Panc1 (cell line): ENCODE measurements around the gene SGPL1. TPM values are rescaled to one million over a fixed set of nuclear protein-coding genes. Genes with fewer than 3 reads are reported as not detected.
A peak's percentile ranks its signal among the peaks of the same experiment; 100 is the strongest.

Experiments used
- ATAC-seq: fragments of 200-7000 bp; cut with Tn5 transposase; 2 replicates; pipeline ENCODE4 v1.9.1; 2020; ENCODE audit warnings: mild to moderate bottlenecking, moderate library complexity
- BruUV-seq: library from RNA; stranded (reverse); fragments of 400-500 nt; replicated peaks from 2 replicates; lab custom pipeline; 2021; lab: Mats Ljungman, UMichigan
- CTCF ChIA-PET: fragments of 300-600 bp; sonication (Branson Sonifier 250); formaldehyde crosslinking; loops from one replicate; lab custom pipeline; 2022; ENCODE audit warnings: antibody characterized with exemption; lab: Charles Lee
- POLR2A ChIA-PET: fragments of 300-600 bp; sonication (Branson Sonifier 250); formaldehyde crosslinking; loops from one replicate; lab custom pipeline; 2022; ENCODE audit warnings: antibody characterized with exemption; lab: Charles Lee
- DNase-seq: peaks from one replicate; pipeline ENCODE4 v3.0.0-alpha.2; 2010; ENCODE audit warnings: low read depth, low spot score
- H3K27ac ChIP-seq: 2 replicates; pipeline ENCODE4 v1.5.1; 2011; ENCODE audit warnings: mild to moderate bottlenecking, low read length, inconsistent platforms
- H3K27me3 ChIP-seq: fragments of 200-500 bp; sonication (Bioruptor generic); 2 replicates; pipeline ENCODE4 v1.6.0; 2014; ENCODE audit warnings: low read length, inconsistent platforms; ENCODE audit not compliant: control insufficient read depth, insufficient read depth
- H3K36me3 ChIP-seq: fragments of 200-500 bp; sonication (Bioruptor generic); 2 replicates; pipeline ENCODE4 v1.5.1; 2014; ENCODE audit warnings: inconsistent platforms, mild to moderate bottlenecking, low read length, moderate library complexity; ENCODE audit not compliant: control insufficient read depth, insufficient read depth
- H3K4me1 ChIP-seq: 2 replicates; pipeline ENCODE4 v1.5.1; 2011; ENCODE audit warnings: inconsistent platforms, mild to moderate bottlenecking, low read length, moderate library complexity; ENCODE audit not compliant: control insufficient read depth, insufficient read depth
- H3K4me3 ChIP-seq, 2 experiments: 2 replicates each; pipeline ENCODE4 v1.5.1; 2011 to 2012; ENCODE audit warnings: low read depth in 2 of 2, low read length in 2 of 2, mild to moderate bottlenecking in 2 of 2, inconsistent platforms in 1 of 2, moderate library complexity in 1 of 2
- H3K9me3 ChIP-seq: fragments of 200-500 bp; sonication (Bioruptor generic); 2 replicates; pipeline ENCODE4 v1.5.1; 2014; ENCODE audit warnings: low read depth, mild to moderate bottlenecking, inconsistent platforms, low read length, moderate library complexity; ENCODE audit not compliant: control insufficient read depth, insufficient read depth
- POLR2AphosphoS5 ChIP-seq: IDR thresholded peaks from 2 replicates; pipeline ENCODE4 v1.6.1; 2012; ENCODE audit warnings: mild to moderate bottlenecking, low read depth, low read length, moderate library complexity
- SIN3A ChIP-seq: IDR thresholded peaks from 2 replicates; pipeline ENCODE4 v1.6.1; 2012; ENCODE audit warnings: low read depth, mild to moderate bottlenecking, low read length, moderate library complexity, borderline replicate concordance; ENCODE audit not compliant: insufficient read depth
- TCF7L2 ChIP-seq: IDR thresholded peaks from 2 replicates; pipeline ENCODE4 v1.6.1; 2011; ENCODE audit warnings: mild to moderate bottlenecking, low read depth, low read length, inconsistent platforms
- in situ Hi-C: cut with HindIII; loops from 2 replicates; pipeline ENCODE4 v1.10.0; 2016; ENCODE audit warnings: low sequenced_read_pairs, low pct_unique_long_range_greater_than_20kb
- intact Hi-C: fragments of 100-400 bp; cut with micrococcal nuclease; formaldehyde crosslinking; loops from one replicate; pipeline ENCODE4 v1.10.0; 2022; ENCODE audit not compliant: unreplicated experiment
- total RNA-seq: library from RNA; stranded (reverse); gene quantifications from one replicate; pipeline ENCODE4 v1.2.1, GENCODE V29; 2021; ENCODE audit not compliant: unreplicated experiment
- TF ChIP-seq, protein P1 (sequence below): fragments of 450-650 bp; IDR thresholded peaks from 2 replicates; pipeline ENCODE4 v1.5.1; 2017; ENCODE audit warnings: mild to moderate bottlenecking
- TF ChIP-seq, protein P2 (sequence below), 2 experiments: IDR thresholded peaks; 2 replicates each; pipeline ENCODE4 v1.6.1; 2011 to 2012; ENCODE audit warnings: low read depth in 2 of 2, control low read depth in 1 of 2, low read length in 1 of 2, mild to moderate bottlenecking in 1 of 2, moderate library complexity in 1 of 2; ENCODE audit not compliant: insufficient read depth in 1 of 2

SGPL1 gene
- total RNA-seq, 1 experiment from 2014 or later: 103 TPM

DNA sequence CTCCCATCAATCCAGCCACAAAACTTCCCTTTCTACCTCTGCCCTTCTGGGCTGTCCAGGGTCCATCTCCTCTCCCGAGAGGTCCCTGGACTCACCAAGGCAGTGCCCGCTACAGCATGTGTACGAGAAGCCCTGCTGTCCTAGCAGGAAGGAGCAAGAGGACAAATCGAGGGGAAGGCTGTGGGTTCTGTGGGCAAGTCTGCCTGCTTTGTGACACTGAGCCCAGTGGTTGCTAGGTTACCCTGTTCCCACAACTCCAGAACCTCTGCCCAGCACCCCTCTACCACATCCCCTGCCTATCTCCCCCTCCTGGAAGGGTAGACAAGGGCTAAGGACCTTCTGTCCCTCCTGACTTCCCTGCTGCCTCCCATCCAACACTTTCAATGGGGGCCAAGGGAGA, 30.6 kb upstream of the SGPL1 start, which contains the start of gene TBATA:
TBATA (minus strand) TSS at position 188 of the 400 bp plus-strand sequence. CDS start 1,998 bp downstream, outside the sequence.
- ATAC-seq: peak; percentile 30; the same call in 1 of the 2 replicates
- intact Hi-C loops (no loop called here), in situ Hi-C loops (no loop called here)
- TF ChIP-seq POLR2AphosphoS5 (no peak), SIN3A (no peak), TCF7L2 (no peak)
- TF ChIP-seq, protein P1, sequence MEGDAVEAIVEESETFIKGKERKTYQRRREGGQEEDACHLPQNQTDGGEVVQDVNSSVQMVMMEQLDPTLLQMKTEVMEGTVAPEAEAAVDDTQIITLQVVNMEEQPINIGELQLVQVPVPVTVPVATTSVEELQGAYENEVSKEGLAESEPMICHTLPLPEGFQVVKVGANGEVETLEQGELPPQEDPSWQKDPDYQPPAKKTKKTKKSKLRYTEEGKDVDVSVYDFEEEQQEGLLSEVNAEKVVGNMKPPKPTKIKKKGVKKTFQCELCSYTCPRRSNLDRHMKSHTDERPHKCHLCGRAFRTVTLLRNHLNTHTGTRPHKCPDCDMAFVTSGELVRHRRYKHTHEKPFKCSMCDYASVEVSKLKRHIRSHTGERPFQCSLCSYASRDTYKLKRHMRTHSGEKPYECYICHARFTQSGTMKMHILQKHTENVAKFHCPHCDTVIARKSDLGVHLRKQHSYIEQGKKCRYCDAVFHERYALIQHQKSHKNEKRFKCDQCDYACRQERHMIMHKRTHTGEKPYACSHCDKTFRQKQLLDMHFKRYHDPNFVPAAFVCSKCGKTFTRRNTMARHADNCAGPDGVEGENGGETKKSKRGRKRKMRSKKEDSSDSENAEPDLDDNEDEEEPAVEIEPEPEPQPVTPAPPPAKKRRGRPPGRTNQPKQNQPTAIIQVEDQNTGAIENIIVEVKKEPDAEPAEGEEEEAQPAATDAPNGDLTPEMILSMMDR: no peak
- TF ChIP-seq, protein P2, sequence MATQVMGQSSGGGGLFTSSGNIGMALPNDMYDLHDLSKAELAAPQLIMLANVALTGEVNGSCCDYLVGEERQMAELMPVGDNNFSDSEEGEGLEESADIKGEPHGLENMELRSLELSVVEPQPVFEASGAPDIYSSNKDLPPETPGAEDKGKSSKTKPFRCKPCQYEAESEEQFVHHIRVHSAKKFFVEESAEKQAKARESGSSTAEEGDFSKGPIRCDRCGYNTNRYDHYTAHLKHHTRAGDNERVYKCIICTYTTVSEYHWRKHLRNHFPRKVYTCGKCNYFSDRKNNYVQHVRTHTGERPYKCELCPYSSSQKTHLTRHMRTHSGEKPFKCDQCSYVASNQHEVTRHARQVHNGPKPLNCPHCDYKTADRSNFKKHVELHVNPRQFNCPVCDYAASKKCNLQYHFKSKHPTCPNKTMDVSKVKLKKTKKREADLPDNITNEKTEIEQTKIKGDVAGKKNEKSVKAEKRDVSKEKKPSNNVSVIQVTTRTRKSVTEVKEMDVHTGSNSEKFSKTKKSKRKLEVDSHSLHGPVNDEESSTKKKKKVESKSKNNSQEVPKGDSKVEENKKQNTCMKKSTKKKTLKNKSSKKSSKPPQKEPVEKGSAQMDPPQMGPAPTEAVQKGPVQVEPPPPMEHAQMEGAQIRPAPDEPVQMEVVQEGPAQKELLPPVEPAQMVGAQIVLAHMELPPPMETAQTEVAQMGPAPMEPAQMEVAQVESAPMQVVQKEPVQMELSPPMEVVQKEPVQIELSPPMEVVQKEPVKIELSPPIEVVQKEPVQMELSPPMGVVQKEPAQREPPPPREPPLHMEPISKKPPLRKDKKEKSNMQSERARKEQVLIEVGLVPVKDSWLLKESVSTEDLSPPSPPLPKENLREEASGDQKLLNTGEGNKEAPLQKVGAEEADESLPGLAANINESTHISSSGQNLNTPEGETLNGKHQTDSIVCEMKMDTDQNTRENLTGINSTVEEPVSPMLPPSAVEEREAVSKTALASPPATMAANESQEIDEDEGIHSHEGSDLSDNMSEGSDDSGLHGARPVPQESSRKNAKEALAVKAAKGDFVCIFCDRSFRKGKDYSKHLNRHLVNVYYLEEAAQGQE (IDR thresholded peaks at IDR 0.05; ENCODE audit: insufficient read depth in 1 of 2, low read depth in 2 of 2, low read length in 1 of 2): no peak
- BruUV-seq: no TSS peak
- no peaks in the 10 kb centered on the region for H3K36me3 ChIP-seq
- peaks cover 24% of the 10 kb centered on the region for H3K27me3 ChIP-seq
- H3K9me3 ChIP-seq: no peaks in the 10 kb centered on the region
- ChIA-PET POLR2A (no interaction called here), CTCF (no interaction called here)
- no peak within 1 kb of the TSS for H3K4me3 ChIP-seq
- no peak for DNase-seq
- H3K27ac ChIP-seq: no peak within 1 kb of the TSS
- no peaks in the 10 kb centered on the region for H3K4me1 ChIP-seq

DNA sequence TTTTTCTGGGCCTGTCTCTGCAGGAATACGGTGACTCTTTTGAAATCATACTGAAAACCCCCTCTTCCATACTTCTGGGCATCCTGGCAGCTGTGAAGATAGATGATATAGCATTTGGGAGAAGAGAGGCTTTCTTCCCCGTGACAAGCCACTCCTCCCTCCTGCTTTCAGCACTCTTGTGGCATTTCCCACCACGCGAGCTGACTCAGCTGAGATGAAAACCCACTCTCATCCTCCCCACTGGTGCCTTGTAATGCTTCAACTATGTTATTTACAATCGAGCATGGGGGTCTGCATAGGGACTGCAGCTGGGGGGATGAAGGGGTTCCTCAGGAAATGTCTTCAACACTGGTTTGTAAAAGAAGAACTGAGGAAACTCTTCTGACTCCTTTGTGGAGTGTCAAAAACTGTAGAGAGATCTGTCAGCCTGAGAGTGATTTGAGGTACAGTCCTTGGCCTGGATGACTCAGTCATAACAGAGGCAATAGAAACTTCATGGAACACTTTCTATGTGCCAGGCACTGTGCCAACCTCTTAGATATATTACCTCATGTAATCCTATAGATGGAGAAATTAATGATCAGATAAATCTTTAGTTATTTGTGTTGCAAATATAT, 28.8 kb upstream of the SGPL1 start:
- BruUV-seq: no TSS peak
- CTCF ChIA-PET: no interaction called here
- intact Hi-C loops: no loop called here
- DNase-seq: no peak
- Histone ChIP-seq H3K4me3 (no peak overlapping the region), H3K9me3 (no peaks in the 10 kb centered on the region), H3K4me1 (no peaks in the 10 kb centered on the region), H3K27ac (no peak overlapping the region), H3K27me3 (peaks cover 40% of the 10 kb centered on the region), H3K36me3 (no peaks in the 10 kb centered on the region)
- TF ChIP-seq, protein P1: no peak
- TF ChIP-seq, protein P2 (IDR thresholded peaks at IDR 0.05; ENCODE audit: insufficient read depth in 1 of 2, low read depth in 2 of 2, low read length in 1 of 2): no peak
- TF ChIP-seq POLR2AphosphoS5 (no peak), TCF7L2 (no peak), SIN3A (no peak)
- POLR2A ChIA-PET: no interaction called here
- ATAC-seq: no peak
- in situ Hi-C loops: no loop called here
